Measurements from ENCODE around the gene SPAG8.

Gene SPAG8

DNA sequence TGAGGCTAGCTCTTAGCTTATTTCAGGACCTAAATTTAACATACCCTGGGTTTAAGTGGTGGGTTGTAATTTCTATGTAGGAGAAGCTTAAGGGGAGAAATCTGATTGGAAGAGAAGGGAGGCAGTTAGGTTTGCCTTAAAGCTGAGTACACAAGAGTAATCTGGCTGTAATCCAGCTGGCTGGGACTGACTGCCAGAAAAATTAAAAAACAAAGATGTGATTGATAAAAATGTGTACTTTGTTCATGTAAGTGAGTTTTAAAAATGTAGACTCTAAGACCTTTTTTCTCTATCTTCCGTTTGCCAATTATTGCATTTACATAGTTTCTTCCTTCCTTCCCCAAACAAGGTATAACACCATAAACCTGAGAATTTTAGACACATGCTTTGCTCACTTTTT lies 40.5 kb downstream of the SPAG8 start:
- no peak for TF ChIP-seq EZH2phosphoT487 (IDR thresholded peaks at IDR 0.05; ENCODE audit: low read length)
- TF ChIP-seq CTCF (IDR thresholded peaks at IDR 0.05; ENCODE audit: low read length): no peak
- TF ChIP-seq EZH2 (optimal IDR thresholded peaks at IDR 0.05; ENCODE audit: low read depth, low read length): no peak
- no peaks in the 10 kb centered on the region for H3K27me3 ChIP-seq (replicated peaks; ENCODE audit: insufficient read depth, low read length)
- H3K4me3 ChIP-seq (ENCODE audit: low read length): no peak overlapping the region
- no peaks in the 10 kb centered on the region for H3K9me2 ChIP-seq (replicated peaks; ENCODE audit: insufficient read depth, low read length)
- no peaks in the 10 kb centered on the region for H3K36me3 ChIP-seq (replicated peaks; ENCODE audit: insufficient read depth, low read length)
- H3K4me2 ChIP-seq (ENCODE audit: low read depth, low read length): no peak overlapping the region
- H4K20me1 ChIP-seq (ENCODE audit: insufficient read depth, low read length): no peaks in the 10 kb centered on the region
- no peak for DNase-seq
- H3F3A ChIP-seq (ENCODE audit: insufficient read depth, low read length): no peaks in the 10 kb centered on the region
- H3K9ac ChIP-seq (ENCODE audit: low read length): no peak overlapping the region
- H3K4me1 ChIP-seq (ENCODE audit: low read length): no peaks in the 10 kb centered on the region
- no peak overlapping the region for H3K27ac ChIP-seq (ENCODE audit: low read length)
- H3K79me2 ChIP-seq (ENCODE audit: low read length): peaks cover 15% of the 10 kb centered on the region; the same call in 1 of the 2 replicates
- H2AFZ ChIP-seq (ENCODE audit: low read length): no peak overlapping the region
- no peaks in the 10 kb centered on the region for H3K9me3 ChIP-seq (replicated peaks; ENCODE audit: insufficient read depth, low read length)

GRCh38 chr9:35771075-35771433 lies 41.0 kb downstream of the SPAG8 start:
- DNase-seq: no peak
- Histone ChIP-seq H3K4me1 (ENCODE audit: low read length) (no peaks in the 10 kb centered on the region), H2AFZ (ENCODE audit: low read length) (no peak overlapping the region), H3K4me2 (ENCODE audit: low read depth, low read length) (no peak overlapping the region), H3K9me3 (replicated peaks; ENCODE audit: insufficient read depth, low read length) (no peaks in the 10 kb centered on the region), H3K27ac (ENCODE audit: low read length) (no peak overlapping the region), H3K36me3 (replicated peaks; ENCODE audit: insufficient read depth, low read length) (no peaks in the 10 kb centered on the region), H3K9me2 (replicated peaks; ENCODE audit: insufficient read depth, low read length) (no peaks in the 10 kb centered on the region), H3K4me3 (ENCODE audit: low read length) (no peak overlapping the region), H3K27me3 (replicated peaks; ENCODE audit: insufficient read depth, low read length) (no peaks in the 10 kb centered on the region), H3K9ac (ENCODE audit: low read length) (no peak overlapping the region), H3K79me2 (ENCODE audit: low read length) (peaks cover 15% of the 10 kb centered on the region; the same call in 1 of the 2 replicates), H4K20me1 (ENCODE audit: insufficient read depth, low read length) (no peaks in the 10 kb centered on the region), H3F3A (ENCODE audit: insufficient read depth, low read length) (no peaks in the 10 kb centered on the region)
- TF ChIP-seq EZH2phosphoT487 (IDR thresholded peaks at IDR 0.05; ENCODE audit: low read length) (no peak), CTCF (IDR thresholded peaks at IDR 0.05; ENCODE audit: low read length) (no peak), EZH2 (optimal IDR thresholded peaks at IDR 0.05; ENCODE audit: low read depth, low read length) (no peak)

DNA sequence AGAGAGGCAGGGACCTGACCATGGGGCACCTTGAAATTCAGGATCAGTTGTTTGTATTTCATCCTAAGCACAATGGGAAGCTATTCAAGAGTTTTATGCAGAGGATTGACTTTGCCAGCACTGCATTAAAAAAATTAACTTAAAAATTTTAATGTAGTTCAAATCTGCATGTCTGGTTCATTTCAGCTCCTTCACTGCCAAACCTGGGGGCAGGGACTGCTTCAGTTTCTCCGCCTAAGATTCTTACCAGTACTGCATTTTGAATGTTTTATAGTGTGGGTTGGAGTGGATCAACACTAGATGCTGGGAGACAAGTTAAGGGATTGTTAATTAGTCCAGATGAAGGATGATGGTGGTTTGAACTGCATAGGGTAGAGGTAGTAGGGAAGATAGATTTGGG lies 42.3 kb downstream of the SPAG8 start:
- DNase-seq: no peak

More for the DNA sequence above, 42.3 kb downstream of the SPAG8 start:
- no peak overlapping the region for H3K9ac ChIP-seq (ENCODE audit: low read length)
- no peak for TF ChIP-seq EZH2 (optimal IDR thresholded peaks at IDR 0.05; ENCODE audit: low read depth, low read length)
- TF ChIP-seq EZH2phosphoT487 (IDR thresholded peaks at IDR 0.05; ENCODE audit: low read length): no peak
- TF ChIP-seq CTCF (IDR thresholded peaks at IDR 0.05; ENCODE audit: low read length): no peak
- H3K79me2 ChIP-seq (ENCODE audit: low read length): peaks cover 18% of the 10 kb centered on the region
- no peaks in the 10 kb centered on the region for H3K36me3 ChIP-seq (replicated peaks; ENCODE audit: insufficient read depth, low read length)
- H3K4me2 ChIP-seq (ENCODE audit: low read depth, low read length): no peak overlapping the region
- H3K4me3 ChIP-seq (ENCODE audit: low read length): no peak overlapping the region
- no peaks in the 10 kb centered on the region for H4K20me1 ChIP-seq (ENCODE audit: insufficient read depth, low read length)
- no peaks in the 10 kb centered on the region for H3K4me1 ChIP-seq (ENCODE audit: low read length)
- H3K27me3 ChIP-seq (replicated peaks; ENCODE audit: insufficient read depth, low read length): no peaks in the 10 kb centered on the region
- no peaks in the 10 kb centered on the region for H3K9me3 ChIP-seq (replicated peaks; ENCODE audit: insufficient read depth, low read length)
- H3F3A ChIP-seq (ENCODE audit: insufficient read depth, low read length): no peaks in the 10 kb centered on the region
- no peaks in the 10 kb centered on the region for H3K9me2 ChIP-seq (replicated peaks; ENCODE audit: insufficient read depth, low read length)
- H3K27ac ChIP-seq (ENCODE audit: low read length): no peak overlapping the region
- H2AFZ ChIP-seq (ENCODE audit: low read length): no peak overlapping the region

All from MM.1S (cell line).